Activated T-cell treated with anti-CD3 and anti-CD28 coated beads for 4 hours (primary cell): ENCODE measurements around the gene ASB3.
"Not testable (repeated sequence)": the region's sequence is repeated elsewhere in the genome, so short reads cannot be mapped to it uniquely, and the experiment has no call there.

Experiments
- DNase-seq: peaks from one replicate; pipeline ENCODE4 v3.0.0-alpha.2; 2020

Gene ASB3

DNA sequence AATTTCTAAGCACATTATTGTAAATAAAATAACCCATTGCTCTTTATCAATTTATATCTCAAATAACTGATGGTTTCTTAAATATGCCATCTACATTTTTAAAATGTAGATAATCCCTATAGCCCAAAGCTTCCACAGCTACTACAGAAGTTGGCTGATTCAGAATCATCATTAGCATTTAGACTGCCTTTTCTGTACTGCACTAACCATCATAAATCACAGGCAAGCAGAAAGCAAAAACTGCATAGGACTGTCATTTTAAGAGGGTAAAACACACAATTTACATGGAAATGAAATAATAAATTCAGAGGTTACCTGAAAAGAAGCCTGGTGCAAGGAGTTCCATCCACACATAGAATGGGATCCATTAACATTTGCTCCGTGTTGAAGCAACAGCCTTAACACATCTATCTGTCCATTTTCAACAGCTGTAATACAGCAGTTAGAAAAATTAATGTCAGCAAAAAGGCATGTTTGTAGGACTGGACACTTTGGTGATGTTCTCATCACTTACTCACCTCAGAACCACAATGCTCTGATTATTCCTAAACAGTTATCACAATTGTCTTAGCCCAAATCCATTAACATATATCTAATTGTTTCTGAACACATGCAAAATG lies 57.5 kb downstream of the ASB3 start:
- no peak for DNase-seq

DNA sequence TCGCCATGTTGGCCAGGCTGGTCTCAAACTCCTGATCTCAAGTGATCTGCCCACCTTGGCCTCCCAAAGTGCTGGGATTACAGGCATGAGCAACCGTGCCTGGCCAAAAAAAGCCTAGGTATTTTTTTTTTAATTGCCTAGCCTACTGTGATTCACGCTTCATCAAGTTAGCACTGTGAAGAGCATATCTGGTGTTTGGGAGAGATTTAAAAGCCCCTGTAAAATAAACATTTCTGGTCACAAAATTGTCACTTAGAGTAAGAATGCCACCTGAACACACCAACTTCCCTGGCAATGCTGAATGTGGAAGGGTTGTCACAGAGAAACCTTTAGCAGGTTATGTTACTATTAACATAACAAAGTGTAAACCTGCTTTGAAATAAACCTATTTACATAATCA lies 58.8 kb downstream of the ASB3 start:
- DNase-seq, result no peak

GRCh38 chr2:53725662-53726061 lies 61.1 kb downstream of the ASB3 start:
- DNase-seq, result no peak

- DNase-seq, result no peak
Measured at GRCh38 chr2:53724536-53724935, 62.2 kb downstream of the ASB3 start.

GRCh38 chr2:53720944-53721343 lies 65.8 kb downstream of the ASB3 start:
- DNase-seq, result not testable (repeated sequence)

DNA sequence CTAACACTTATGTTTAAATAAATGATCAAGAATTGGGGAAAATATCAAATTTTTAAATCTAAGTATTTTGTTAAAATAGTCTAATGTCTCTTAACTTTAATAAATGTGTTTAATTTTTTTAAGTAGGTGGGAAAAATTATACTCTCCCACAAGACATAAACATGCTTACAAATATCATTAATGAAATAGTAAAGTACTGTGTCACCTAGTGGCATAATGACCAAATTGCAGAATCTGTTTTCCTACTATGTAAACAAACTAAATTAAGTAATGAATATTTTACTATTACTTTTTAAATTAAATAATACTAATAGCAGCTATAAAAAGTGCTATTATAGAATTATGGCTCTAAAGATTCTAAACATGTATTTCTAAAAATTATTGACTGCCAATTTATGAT lies 71.2 kb downstream of the ASB3 start:
- DNase-seq, result no peak

DNA sequence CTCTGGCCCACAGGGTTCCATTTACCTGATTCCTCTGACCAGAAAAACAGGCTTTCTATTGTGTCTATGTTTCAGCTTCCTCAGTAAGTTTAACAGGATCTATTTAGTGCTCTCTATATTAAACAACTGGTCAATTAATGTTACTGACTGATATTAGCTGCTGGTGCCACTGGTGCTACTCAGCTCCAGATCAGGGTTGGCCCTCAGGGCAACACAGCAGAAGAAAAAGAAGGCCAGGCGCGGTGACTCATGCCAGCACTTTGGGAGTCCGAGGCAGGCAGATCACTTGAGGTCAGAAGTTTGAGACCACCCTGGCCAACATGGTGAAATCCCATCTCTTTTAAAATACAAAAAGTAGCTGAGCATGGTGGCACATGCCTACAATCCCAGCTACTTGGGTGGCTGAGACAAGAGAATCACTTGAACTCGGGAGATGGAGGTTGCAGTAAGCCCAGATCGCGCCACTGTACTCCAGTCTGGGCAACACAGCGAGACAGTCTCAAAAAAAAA lies 75.4 kb downstream of the ASB3 start:
- DNase-seq, result no peak

- no peak for DNase-seq
Measured at GRCh38 chr2:53708988-53709387, 77.8 kb downstream of the ASB3 start.

- DNase-seq, result no peak
Measured at GRCh38 chr2:53701221-53701620, 85.5 kb downstream of the ASB3 start.

DNA sequence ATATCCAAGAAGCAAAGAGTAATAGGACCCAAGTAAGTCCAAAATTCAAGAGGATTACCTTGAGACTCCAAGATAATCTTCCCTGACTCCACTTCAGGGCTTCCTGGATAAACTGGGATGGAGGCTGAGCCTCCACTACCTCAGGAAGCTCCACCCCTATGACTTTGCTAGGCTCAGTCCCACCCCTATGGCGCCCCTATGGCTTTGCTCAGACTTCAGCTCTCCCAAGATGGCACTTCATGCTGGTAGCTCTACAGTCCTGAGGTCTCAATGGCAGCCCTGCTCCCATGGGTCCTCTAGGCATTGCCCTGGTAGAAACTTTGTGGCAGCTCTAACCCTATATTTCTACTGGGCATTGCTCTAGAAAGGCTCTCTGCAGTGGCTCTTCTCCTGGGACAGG lies 89.1 kb downstream of the ASB3 start:
- DNase-seq, result no peak

DNA sequence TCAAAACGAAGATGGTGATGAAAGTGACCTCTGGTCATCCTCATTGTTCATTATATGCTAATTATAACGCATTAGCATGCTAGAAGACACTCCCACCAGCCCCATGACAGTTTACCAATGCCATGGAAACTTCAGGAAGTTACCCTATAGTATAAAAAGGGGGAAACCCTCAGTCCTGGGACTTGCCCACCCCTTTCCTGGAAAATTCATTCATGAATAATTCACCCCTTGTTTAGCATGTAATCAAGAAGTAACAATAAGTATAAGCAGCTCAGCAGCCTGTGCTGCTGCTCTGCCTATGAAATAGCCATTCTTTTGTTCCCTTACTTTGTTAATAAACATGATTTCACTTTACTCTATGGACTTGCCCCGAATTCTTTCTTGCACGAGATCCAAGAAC lies 89.7 kb downstream of the ASB3 start:
- no peak for DNase-seq

DNA sequence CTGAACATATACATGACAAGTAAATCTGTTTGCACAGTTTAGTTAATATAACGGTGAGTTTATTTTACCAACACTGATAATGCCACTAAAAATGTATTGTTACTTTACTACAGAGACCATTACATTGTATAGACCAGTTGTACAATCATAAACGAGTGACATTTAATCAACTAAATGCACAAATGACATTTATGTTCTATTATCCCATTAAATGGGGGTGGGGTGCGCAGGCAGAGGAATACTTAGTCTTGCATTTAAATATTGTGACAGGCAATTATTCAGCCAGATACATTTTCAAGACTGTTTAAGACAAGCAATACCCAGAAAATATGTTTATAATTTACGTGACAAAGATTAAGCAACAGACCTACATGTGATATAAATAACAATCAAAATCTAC lies 91.2 kb downstream of the ASB3 start:
- DNase-seq, result no peak

DNA sequence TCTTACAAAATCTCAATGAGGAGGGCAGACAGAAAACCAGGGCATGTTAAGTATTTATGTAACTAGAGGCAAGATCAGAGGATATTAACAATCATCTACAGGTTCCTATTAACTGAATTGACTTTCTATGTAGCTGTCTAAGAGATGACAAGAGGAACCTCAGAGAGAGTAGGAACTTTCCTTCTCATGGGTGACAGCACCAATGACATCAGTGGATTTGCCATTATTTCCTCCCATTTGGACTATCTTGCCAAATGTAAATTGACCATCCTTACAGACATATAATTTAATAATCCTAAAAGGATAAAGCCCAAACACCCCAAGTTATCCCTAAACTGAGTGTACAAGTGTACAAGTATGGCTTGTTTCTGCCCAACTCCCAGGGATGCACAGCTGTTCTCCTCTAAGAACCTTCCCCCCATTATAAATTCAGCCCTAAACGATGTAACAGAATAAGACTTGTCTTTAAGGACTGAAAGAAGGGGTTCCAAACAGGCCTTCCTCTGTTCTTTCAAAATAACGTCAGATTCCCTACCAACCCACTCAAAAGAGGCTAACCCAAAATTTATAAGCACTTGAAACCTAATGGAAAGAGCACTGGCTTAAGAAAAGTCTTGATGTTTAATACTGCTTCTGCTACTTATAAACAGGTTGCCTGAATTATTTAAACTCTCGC lies 92.5 kb downstream of the ASB3 start:
- no peak for DNase-seq

DNA sequence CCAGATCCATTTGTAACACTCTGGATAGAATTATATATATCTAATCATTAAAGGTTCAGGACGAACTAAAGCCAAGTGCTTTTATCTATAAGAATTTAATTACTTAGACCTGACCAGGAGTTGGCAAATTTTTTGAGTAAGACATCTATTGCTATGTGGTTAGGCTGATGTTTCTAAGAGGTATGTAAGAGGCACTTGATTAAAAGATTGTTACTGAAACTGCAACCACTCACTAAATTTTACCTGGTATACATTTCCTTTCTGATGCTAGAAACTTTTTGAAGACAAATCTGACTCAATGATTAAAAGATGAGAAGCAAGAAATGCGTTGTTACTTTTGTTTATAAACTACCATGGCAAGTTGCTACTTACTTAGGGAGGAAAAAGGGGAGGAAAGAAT lies 95.9 kb downstream of the ASB3 start:
- no peak for DNase-seq

DNA sequence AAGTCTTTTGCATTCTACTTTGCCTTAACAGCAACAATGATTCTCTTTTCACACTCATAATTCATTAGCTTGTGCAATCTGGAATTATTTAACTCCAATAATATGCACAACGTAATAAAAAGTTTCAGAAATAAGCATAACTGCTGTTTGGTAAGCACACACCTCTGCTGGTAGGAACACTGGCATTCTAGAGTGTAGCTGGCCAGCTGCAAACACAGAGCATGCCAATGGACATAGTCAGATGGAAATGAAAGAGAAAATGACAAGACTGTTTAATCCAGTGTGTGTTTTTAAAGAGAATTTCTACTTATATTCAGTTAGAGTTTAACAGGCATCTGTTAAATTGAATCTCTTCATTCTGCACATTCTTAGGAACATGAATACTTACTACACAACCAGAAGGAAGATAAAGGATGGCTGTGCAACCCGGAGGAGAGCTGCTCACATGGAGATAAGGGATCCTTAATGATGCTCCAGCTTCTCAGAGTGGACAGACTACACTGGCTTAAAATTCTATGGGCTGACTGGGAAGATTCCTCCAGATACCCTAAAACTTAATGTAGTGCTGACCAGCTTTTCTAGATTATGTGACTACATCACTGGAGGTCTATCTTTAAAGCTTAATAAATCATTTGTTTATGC lies 113.8 kb downstream of the ASB3 start:
- no peak for DNase-seq

DNA sequence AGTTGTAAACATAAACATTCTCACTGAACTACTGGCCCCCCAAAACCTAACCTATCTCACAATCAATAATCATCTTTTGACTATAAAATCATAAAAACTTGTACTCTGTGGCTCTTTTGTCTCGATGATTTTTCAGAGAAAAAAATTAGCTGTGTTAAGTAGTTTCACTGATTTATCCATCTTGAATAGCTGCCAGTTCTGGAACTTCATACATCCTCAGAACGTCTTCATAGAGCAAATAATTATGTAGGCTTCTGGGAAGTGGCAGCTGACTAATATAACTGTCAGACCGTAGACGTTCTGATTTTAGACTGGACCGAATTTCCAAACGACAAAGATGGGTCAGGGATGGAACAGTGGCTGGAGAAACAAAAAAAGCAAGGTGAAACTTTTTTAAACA lies 116.4 kb downstream of the ASB3 start:
- DNase-seq, result no peak

DNA sequence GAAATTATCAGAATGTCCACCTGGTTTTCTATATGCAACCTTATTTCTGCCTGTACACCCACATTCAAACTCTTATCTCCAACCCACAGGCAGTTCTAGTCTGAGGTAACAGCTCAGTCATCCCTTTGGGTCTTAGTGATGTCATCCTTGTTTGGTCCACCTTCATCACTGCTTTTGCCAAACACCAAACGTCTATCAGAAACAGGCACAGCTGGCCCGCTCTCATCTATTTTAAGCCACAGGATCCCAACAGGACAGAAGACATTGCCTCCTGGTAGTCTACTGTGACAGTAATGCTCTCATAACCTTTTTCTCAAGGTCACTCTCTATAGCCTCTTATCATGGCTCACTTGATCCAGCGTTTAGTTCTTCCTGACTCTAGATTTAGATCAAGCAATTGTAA lies 118.1 kb downstream of the ASB3 start:
- no peak for DNase-seq

- not testable (repeated sequence) for DNase-seq
Measured at GRCh38 chr2:53667130-53667529, 119.6 kb downstream of the ASB3 start.

DNA sequence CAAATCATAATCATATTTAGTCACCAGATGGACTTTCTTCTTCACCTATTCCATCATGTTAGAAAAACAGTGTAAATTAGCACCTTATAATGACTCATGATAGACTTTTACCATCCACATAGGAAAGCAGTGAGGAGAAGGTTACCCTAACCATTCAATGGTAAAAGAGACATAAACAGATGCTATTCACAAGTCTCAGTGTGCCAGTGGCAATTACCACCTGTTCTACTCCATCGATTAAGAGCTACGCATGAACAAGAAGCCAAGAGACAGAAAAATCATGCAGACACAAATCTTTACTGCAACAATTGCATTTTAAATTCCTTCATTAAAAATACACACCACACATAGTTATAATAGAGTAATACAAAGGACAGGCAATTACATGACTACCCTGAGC lies 125.9 kb downstream of the ASB3 start:
- no peak for DNase-seq

GRCh38 chr2:53658474-53658873 lies 128.3 kb downstream of the ASB3 start:
- not testable (repeated sequence) for DNase-seq

- no peak for DNase-seq
Measured at GRCh38 chr2:53655256-53655655, 131.5 kb downstream of the ASB3 start.

DNA sequence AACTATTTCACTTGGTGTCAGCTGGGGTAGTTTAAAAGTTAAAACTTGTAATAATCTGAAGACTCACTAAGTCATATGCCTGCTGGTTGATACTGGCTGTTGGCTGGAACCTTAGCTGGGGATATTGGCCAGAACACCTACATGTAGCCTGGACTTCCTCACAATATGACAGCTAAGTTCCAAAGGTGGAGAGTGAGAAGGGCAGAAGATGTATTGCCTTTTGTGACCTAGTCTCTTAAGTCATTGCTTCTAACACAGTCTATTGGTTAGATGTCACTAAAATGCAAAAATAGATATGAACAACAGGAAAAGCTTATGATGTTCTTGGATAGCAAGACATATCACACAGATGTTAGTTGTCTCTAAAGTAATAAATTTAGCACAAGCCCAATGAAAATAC lies 132.4 kb downstream of the ASB3 start:
- DNase-seq, result no peak

- no peak for DNase-seq
Measured at GRCh38 chr2:53652131-53652530, 134.6 kb downstream of the ASB3 start.

GRCh38 chr2:53646788-53647187 lies 140.0 kb downstream of the ASB3 start:
- no peak for DNase-seq
